GM18519 (cell line): ENCODE measurements around the gene DRAXIN.

Experiments used
- ATAC-seq: cut with Tn5 transposase; IDR thresholded peaks from one replicate; pipeline ENCODE4 v1.9.1; 2021; ENCODE audit warnings: mild to moderate bottlenecking, moderate library complexity; ENCODE audit not compliant: unreplicated experiment, low FRiP score

The DRAXIN gene

GRCh38 chr1:11752359-11753088 is 61.0 kb downstream of the DRAXIN start:
- ATAC-seq = no peak

- no peak for ATAC-seq
These were observed 62.2 kb downstream of the DRAXIN start for GRCh38 chr1:11753555-11754208.

- ATAC-seq = no peak
These were observed 65.5 kb downstream of the DRAXIN start for GRCh38 chr1:11757047-11757446.

GRCh38 chr1:11759791-11760190 is 68.3 kb downstream of the DRAXIN start:
- ATAC-seq = no peak

GRCh38 chr1:11761285-11761684 is 69.8 kb downstream of the DRAXIN start:
- no peak for ATAC-seq

GRCh38 chr1:11761988-11762406 is 70.5 kb downstream of the DRAXIN start, which contains the start of gene C1orf167:
TSS of gene C1orf167 (plus strand) at chr1:11762193. CDS start at chr1:11764401, 2,208 bp downstream.
- ATAC-seq = no peak

- no peak for ATAC-seq
These were observed 72.6 kb downstream of the DRAXIN start for GRCh38 chr1:11764115-11764514.

GRCh38 chr1:11764519-11764918 is 73.0 kb downstream of the DRAXIN start:
- no peak for ATAC-seq

GRCh38 chr1:11765661-11766428 is 74.3 kb downstream of the DRAXIN start:
- no peak for ATAC-seq

- no peak for ATAC-seq
These were observed 74.9 kb downstream of the DRAXIN start for GRCh38 chr1:11766429-11766776.

- no peak for ATAC-seq
These were observed 76.6 kb downstream of the DRAXIN start for GRCh38 chr1:11767922-11768704.

- no peak for ATAC-seq
These were observed 77.3 kb downstream of the DRAXIN start for GRCh38 chr1:11768821-11769220.

GRCh38 chr1:11769274-11769673 is 77.8 kb downstream of the DRAXIN start:
- ATAC-seq = no peak

- ATAC-seq = no peak
These were observed 78.5 kb downstream of the DRAXIN start for GRCh38 chr1:11770011-11770410.

GRCh38 chr1:11771481-11772043 is 80.1 kb downstream of the DRAXIN start:
- ATAC-seq = no peak

GRCh38 chr1:11772458-11772857 is 80.9 kb downstream of the DRAXIN start:
- no peak for ATAC-seq

GRCh38 chr1:11774753-11775152 is 83.2 kb downstream of the DRAXIN start:
- ATAC-seq = no peak
